Measurements from ENCODE around the gene NEGR1.

GRCh38 chr1:71689635-71690034 is 592.7 kb downstream of the NEGR1 start:
- TF ChIP-seq CTCF (IDR thresholded peaks at IDR 0.05; ENCODE audit: poor library complexity, severe bottlenecking) = no peak
- TF ChIP-seq SMC3 (conservative IDR thresholded peaks at IDR 0.05; ENCODE audit: poor library complexity) = no peak
- no peak for TF ChIP-seq TAF1 (IDR thresholded peaks at IDR 0.05; ENCODE audit: low read depth)
- TF ChIP-seq REST (IDR thresholded peaks at IDR 0.05; ENCODE audit: borderline replicate concordance) = no peak
- no peak for TF ChIP-seq RAD21 (conservative IDR thresholded peaks at IDR 0.05)
- TF ChIP-seq EZH2 (IDR thresholded peaks at IDR 0.05; ENCODE audit: borderline replicate concordance, insufficient read depth, low read length, poor library complexity, severe bottlenecking) = no peak
- no peak for TF ChIP-seq POLR2AphosphoS5 (IDR thresholded peaks at IDR 0.05)
